IPS-15b (cell line): ENCODE results near the gene RNF123.
A peak's percentile ranks its signal among the peaks of the same experiment; 100 is the strongest.

Experiments used
- H3K27me3 ChIP-seq: one replicate; pipeline ENCODE4 v1.6.1; 2013; ENCODE audit warnings: low read length; ENCODE audit not compliant: control insufficient read depth, insufficient read depth
- H3K36me3 ChIP-seq: one replicate; pipeline ENCODE4 v1.6.1; 2013; ENCODE audit warnings: low read length; ENCODE audit not compliant: control insufficient read depth, insufficient read depth
- H3K4me1 ChIP-seq: one replicate; pipeline ENCODE4 v1.6.1; 2013; ENCODE audit warnings: mild to moderate bottlenecking, low read length; ENCODE audit not compliant: control insufficient read depth, insufficient read depth
- H3K4me3 ChIP-seq: one replicate; pipeline ENCODE4 v1.5.1; 2013; ENCODE audit warnings: low read depth, low read length
- H3K9ac ChIP-seq: one replicate; pipeline ENCODE4 v1.6.1; 2013; ENCODE audit warnings: low read depth, mild to moderate bottlenecking, low read length
- H3K9me3 ChIP-seq: one replicate; pipeline ENCODE4 v1.6.1; 2013; ENCODE audit warnings: mild to moderate bottlenecking, low read length; ENCODE audit not compliant: control insufficient read depth, insufficient read depth

The RNF123 gene

DNA sequence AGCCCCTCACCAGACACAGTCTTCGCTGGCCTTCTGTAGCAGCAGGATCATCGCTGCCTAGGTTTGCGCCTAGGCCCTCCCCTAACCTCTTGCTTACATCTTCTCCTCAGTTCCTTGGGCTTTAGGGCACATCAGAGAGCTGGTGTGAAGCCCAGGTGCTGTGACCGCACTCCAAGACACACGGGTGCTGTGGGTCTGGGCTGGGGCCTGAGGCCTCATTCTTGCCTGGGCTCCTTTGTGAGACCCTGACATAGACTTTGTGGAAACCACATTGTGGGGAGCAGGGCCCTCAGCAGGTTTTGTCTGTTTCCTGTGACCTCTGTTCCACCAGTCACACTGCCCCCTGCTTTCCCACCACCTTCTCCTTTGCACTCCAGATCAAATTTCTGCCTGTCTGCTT lies 22.1 kb downstream of the RNF123 start:
- H3K4me3 ChIP-seq: no peak overlapping the region
- H3K4me1 ChIP-seq: peaks cover 2% of the 10 kb centered on the region
- no peak overlapping the region for H3K9ac ChIP-seq

DNA sequence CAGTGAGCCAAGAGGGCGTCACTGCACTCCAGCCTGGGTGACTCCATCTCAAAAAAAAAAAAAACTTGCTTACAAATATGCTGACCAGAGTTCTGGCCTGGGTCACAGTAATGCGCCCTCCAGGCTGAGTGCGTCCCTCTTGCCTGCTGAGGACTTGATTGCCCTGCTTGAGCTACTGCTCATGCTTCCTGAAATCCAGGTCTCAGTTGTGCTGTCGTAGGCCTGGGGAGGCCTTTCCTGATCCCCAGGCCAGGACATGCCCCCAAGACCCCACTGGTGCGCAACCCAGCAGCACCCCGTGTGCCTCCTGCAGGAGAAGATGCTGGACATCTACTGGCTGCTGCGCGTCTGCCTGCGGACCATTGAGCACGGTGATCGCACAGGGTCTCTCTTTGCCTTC lies 22.8 kb downstream of the RNF123 start:
- Histone ChIP-seq H3K4me1 (peaks cover 2% of the 10 kb centered on the region), H3K9me3 (no peaks in the 10 kb centered on the region), H3K4me3 (no peak overlapping the region), H3K36me3 (peaks cover 11% of the 10 kb centered on the region), H3K9ac (no peak overlapping the region), H3K27me3 (no peaks in the 10 kb centered on the region)

More for the DNA sequence above, 22.1 kb downstream of the RNF123 start:
- Histone ChIP-seq H3K27me3 (no peaks in the 10 kb centered on the region), H3K9me3 (no peaks in the 10 kb centered on the region), H3K36me3 (peaks cover 14% of the 10 kb centered on the region)

DNA sequence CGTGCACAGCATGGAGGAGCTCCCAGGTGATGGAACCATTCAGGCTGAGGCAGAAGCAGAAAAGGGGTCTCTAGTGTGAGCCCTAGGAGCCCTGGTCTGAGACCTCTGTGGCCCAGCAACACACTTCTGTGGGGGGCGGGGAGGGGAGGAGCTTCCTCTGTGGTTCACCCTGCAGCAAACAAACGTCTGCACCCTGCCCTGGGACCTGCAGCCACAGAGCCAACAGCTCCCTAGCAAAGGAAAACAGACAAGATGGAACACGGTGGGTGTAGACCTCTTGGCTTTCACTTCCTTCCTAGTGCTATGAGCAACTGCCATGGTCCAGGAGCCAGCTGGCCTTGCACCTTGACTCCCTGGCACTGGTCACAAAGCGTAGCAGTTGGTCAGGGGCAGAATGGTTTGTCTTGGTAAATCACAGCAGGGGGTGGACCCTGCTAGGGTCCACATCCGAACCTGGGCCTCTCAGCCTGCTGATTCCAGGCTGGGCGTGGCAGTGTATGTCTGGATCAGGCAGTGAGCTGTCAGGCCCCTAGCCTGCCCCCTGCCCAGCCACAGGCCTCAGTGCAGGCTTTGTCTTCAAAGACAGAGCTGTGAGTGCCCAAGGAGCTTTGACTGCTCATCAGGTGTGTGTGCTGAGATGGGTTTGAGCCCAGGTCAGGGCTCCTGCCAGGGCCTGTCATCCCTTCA lies 23.4 kb downstream of the RNF123 start:
- H3K9me3 ChIP-seq: no peaks in the 10 kb centered on the region
- H3K27me3 ChIP-seq: no peaks in the 10 kb centered on the region
- peaks cover 2% of the 10 kb centered on the region for H3K4me1 ChIP-seq

DNA sequence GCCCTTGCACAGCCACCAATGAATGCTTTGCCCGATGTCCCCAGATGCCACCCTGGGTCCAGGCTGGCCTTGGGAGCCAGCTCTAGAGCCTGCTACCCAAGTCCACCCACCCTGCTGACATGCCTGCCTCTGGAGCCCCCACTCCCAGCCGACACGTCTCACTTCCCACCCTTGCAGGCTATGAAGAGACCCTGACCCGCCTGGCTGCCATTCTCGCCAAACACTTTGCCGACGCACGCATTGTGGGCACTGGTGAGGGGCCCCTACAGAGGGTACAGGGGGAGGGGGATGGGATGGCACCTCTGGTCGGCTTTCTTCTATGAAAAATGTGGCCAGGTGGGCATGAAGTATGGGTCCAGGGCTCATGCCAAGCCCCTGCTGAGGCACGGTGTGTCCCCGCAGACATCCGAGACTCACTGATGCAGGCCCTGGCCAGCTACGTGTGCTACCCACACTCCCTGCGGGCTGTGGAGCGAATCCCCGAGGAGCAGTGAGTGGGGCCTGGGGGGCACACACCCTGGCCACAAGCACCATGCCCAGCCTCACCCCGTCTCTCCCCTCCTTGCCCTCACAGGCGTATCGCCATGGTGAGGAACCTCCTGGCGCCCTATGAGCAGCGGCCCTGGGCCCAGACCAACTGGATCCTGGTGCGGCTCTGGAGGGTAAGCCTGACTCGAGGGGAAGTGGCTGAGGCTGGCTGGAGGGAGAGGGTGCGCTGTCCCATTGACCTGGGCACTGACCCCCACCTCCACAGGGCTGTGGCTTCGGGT lies 24.2 kb downstream of the RNF123 start:
- Histone ChIP-seq H3K9me3 (no peaks in the 10 kb centered on the region), H3K4me3 (no peak overlapping the region), H3K4me1 (peaks cover 2% of the 10 kb centered on the region), H3K36me3 (peaks cover 13% of the 10 kb centered on the region), H3K27me3 (no peaks in the 10 kb centered on the region), H3K9ac (no peak overlapping the region)

More for the DNA sequence above, 23.4 kb downstream of the RNF123 start:
- H3K9ac ChIP-seq: no peak overlapping the region
- H3K36me3 ChIP-seq: peaks cover 13% of the 10 kb centered on the region
- no peak overlapping the region for H3K4me3 ChIP-seq

DNA sequence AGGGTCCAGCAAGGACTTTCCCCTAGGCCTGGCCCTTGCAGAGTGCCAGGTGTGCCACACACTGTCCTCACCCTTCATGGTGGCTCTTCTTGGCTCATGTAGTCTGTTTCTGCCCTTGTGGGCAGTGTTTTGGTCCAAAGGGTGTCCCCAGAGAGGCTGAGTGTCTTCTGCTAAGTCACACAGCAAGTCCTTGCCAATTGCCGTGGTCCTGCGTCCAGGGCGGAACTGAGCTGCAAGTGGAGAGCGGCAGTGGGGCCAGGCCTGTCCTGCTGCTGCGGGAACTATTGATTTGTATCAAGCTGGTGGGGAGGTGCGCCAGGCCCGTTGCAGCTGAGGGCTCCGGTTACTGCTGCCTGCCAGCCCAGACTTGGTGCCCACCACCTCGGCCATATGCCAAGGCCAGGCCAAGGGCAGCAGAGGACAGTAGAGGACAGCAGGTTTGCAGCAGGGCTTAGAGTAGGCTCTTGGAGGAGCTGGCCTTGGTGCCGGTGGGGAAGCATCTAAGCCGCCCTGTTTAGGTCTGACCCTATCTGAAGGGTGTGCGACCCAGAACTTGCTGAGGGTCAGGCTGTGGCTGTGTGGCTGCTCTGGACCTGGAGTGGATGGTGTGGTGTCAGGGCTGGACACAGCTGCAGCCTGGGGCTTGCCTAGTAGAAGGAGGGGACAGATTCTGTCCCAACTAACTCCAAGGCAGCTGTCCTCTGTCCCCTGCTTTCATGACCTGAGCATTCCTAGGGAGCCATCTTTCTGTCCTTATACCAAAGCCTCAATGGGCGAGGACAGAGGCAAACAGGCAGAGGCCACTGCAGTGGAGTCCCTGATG lies 25.6 kb downstream of the RNF123 start:
- Histone ChIP-seq H3K4me3 (no peak overlapping the region), H3K4me1 (peaks cover 2% of the 10 kb centered on the region), H3K9ac (no peak overlapping the region), H3K36me3 (peaks cover 13% of the 10 kb centered on the region), H3K27me3 (no peaks in the 10 kb centered on the region), H3K9me3 (no peaks in the 10 kb centered on the region)

DNA sequence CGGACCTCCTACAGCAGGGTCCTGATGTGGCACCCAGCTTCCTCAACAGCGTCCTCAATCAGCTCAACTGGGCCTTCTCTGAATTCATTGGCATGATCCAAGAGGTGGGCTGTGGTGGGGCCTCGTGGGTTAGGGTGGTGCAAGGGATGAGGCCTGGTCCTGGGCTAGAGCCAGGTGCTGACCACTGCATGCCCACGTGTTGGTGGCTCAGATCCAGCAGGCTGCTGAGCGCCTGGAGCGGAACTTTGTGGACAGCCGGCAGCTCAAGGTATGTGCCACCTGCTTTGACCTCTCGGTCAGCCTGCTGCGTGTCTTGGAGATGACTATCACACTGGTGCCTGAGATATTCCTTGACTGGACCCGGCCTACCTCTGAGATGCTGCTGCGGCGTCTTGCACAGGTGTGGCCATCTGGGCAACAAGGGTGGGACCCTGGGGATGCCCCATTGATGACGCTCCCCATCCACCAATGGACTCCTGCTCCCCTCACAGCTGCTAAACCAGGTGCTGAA lies 26.3 kb downstream of the RNF123 start:
- H3K36me3 ChIP-seq: peaks cover 15% of the 10 kb centered on the region
- no peaks in the 10 kb centered on the region for H3K9me3 ChIP-seq
- H3K9ac ChIP-seq: no peak overlapping the region
- no peak overlapping the region for H3K4me3 ChIP-seq
- H3K4me1 ChIP-seq: peaks cover 2% of the 10 kb centered on the region
- no peaks in the 10 kb centered on the region for H3K27me3 ChIP-seq

DNA sequence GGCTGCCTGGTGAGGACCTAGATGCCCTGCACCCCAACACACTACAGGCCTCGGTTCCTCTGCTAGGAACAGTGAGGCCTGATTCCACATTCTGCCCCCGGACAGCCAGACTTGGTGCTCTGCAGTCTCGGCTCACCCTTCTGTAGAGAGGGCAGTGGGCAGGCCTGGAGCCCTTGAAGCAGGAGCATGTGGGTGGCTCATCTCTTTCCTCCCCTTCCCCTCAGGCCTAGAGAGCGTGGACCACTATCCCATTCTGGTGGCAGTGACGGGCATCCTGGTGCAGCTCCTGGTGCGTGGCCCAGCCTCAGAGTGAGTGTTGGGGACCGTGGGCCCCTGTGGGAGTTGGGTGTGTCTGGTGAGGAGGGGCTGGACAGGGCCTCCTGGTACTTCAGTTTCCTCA lies 26.8 kb downstream of the RNF123 start:
- Histone ChIP-seq H3K36me3 (peaks cover 20% of the 10 kb centered on the region), H3K4me3 (no peak overlapping the region), H3K9me3 (no peaks in the 10 kb centered on the region), H3K4me1 (peaks cover 2% of the 10 kb centered on the region), H3K27me3 (no peaks in the 10 kb centered on the region), H3K9ac (no peak overlapping the region)

DNA sequence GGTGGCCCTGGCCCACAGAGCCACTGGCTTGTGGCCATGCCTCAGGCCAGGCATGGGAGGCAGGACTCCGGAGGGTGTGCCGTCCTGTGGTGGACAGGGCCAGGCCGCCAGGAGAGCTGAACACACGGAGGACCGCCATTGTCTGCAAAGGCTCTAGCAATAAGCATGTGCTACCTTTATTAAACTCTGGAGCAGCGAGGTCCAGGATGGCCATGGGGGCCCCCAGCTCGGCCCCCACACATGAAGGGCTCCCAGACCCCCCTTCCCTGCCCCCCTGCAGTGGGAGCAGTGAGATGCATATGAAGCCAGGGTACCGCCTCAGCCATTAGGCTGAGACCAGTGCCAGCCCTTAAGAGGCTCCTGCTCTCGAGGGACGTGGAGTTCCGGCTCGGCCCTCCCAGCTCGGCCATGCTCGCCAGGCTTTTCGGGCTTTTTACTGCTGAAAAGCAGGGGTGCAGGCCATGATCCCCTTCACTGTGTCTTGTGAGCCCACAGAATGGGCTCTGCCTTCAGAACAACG lies 27.4 kb downstream of the RNF123 start:
- no peaks in the 10 kb centered on the region for H3K9me3 ChIP-seq
- H3K36me3 ChIP-seq: peaks cover 26% of the 10 kb centered on the region
- H3K4me3 ChIP-seq: no peak overlapping the region
- no peak overlapping the region for H3K9ac ChIP-seq
- no peaks in the 10 kb centered on the region for H3K27me3 ChIP-seq
- peaks cover 2% of the 10 kb centered on the region for H3K4me1 ChIP-seq

DNA sequence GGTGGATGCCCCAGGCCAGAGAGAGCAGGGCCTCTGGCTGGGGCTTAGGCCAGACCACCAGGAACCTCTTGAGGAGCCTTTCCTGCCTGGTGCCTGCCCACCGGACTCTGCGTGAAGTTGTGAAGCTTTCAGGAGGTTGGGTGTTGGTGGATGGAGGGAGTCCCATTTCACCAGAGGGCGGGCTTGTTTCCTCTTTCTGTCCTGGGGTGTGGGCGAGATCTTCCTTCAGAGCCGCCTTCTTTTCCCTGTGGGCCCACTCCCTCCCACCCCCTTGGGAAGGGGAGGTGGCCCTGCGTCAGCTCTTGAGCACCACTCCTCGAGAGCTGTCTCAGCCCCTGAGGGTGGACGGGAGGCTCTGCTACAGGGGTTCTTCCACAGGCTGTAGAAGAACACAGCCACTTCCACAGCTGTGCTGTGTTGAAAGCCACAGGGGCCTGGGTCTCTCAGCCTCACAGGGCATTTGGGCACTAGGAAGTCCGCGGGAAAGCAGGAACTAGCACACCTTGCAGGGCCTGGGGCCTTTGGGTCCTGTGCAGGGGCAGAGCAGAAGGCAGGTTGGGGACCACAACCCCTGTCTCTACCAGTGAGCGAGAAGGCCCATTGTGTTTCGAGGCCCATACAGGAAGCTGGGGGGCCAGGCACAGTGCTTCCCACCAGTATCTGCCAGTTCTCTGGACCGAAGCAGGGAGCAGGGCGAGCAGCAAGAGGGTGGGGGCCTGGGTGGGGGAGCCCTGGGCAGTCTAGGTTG lies 28.0 kb downstream of the RNF123 start:
- H3K36me3 ChIP-seq: peaks cover 32% of the 10 kb centered on the region
- H3K4me1 ChIP-seq: peaks cover 2% of the 10 kb centered on the region
- no peak overlapping the region for H3K4me3 ChIP-seq
- no peaks in the 10 kb centered on the region for H3K27me3 ChIP-seq
- H3K9me3 ChIP-seq: no peaks in the 10 kb centered on the region
- H3K9ac ChIP-seq: peak overlapping the region; percentile 54

DNA sequence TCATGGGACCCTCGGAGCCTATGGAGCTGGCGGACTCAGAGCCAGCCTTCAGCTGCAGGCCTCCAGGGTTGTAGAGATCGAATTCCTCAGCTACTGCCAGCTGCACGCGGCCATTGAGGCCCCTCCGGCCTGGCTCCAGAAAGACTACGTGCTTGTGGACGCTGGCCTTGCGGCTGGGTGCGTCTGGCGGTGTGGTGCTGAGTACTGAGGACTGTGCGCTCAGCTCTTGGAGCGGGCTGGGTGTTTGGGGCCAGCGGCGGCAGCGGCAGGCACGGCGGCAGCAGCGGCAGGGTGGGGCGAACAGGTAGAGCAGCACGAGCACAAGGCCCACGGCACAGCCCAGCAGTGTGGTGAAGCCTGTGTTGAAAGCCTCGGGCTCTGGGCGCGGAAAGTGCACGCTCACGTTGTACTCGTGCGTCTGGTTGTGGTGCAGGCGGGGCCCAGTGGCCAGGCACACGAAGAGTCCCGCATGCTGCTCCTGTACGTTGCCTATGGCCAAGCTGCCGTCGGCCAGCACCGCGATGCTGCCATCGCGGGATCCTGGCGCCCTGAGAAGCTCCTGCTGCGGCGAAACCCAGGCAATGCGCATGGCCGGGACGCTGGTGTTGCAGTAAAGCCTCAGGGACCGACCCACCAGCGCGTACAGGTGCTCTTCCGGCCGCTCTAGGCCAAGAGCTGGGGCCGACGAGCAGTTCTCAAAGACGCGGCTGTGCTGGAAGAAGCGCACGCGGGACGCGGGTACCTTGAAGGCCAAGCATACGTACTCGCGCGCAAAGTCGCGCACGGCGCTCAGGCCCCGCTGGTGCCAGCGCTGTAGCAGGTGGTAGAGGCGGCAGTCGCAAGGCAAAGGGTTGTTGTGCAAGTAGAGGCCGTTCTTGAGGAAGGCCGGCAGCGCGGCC lies 28.9 kb downstream of the RNF123 start:
- Histone ChIP-seq H3K9me3 (no peaks in the 10 kb centered on the region), H3K27me3 (no peaks in the 10 kb centered on the region), H3K36me3 (peaks cover 37% of the 10 kb centered on the region), H3K4me3 (peak overlapping the region; percentile 81), H3K9ac (peak overlapping the region; percentile 83), H3K4me1 (peaks cover 2% of the 10 kb centered on the region)
